Fibroblast of lung (primary cell): ENCODE results near the gene UGGT1.

Source experiments
- EZH2 ChIP-seq: IDR thresholded peaks from 2 replicates; pipeline ENCODE4 v1.5.1; 2012; ENCODE audit warnings: low read length, control low read depth, mild to moderate bottlenecking; ENCODE audit errors: missing control alignments
- TF ChIP-seq, protein P1 (sequence below), 2 donors: IDR thresholded peaks in 1 of 2; conservative IDR thresholded peaks in 1 of 2; 1 replicate in 1 of 2; 2 replicates in 1 of 2; pipeline ENCODE4 v1.5.1; 2011 to 2012; ENCODE audit warnings: low read length in 2 of 2, control low read depth in 1 of 2, inconsistent platforms in 1 of 2, low read depth in 1 of 2, mild to moderate bottlenecking in 1 of 2

- TF ChIP-seq, protein P1, sequence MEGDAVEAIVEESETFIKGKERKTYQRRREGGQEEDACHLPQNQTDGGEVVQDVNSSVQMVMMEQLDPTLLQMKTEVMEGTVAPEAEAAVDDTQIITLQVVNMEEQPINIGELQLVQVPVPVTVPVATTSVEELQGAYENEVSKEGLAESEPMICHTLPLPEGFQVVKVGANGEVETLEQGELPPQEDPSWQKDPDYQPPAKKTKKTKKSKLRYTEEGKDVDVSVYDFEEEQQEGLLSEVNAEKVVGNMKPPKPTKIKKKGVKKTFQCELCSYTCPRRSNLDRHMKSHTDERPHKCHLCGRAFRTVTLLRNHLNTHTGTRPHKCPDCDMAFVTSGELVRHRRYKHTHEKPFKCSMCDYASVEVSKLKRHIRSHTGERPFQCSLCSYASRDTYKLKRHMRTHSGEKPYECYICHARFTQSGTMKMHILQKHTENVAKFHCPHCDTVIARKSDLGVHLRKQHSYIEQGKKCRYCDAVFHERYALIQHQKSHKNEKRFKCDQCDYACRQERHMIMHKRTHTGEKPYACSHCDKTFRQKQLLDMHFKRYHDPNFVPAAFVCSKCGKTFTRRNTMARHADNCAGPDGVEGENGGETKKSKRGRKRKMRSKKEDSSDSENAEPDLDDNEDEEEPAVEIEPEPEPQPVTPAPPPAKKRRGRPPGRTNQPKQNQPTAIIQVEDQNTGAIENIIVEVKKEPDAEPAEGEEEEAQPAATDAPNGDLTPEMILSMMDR (conservative IDR thresholded peaks at IDR 0.05 in 1 of 2, IDR thresholded peaks at IDR 0.05 in 1 of 2; ENCODE audit: low read depth in 1 of 2, low read length in 2 of 2): no peak
- TF ChIP-seq EZH2: no peak
These were observed 145.6 kb downstream of the UGGT1 start for GRCh38 chr2:128236491-128237035.
